Measurements from ENCODE around the gene TMTC3. TPM values are rescaled to one million over a fixed set of nuclear protein-coding genes. Genes with fewer than 3 reads are reported as not detected.
A peak's percentile ranks its signal among the peaks of the same experiment; 100 is the strongest.

The TMTC3 gene
- polyA plus RNA-seq, 1 of the 3 experiments (the other 2 are of a cell fraction) = 2.8 TPM

DNA sequence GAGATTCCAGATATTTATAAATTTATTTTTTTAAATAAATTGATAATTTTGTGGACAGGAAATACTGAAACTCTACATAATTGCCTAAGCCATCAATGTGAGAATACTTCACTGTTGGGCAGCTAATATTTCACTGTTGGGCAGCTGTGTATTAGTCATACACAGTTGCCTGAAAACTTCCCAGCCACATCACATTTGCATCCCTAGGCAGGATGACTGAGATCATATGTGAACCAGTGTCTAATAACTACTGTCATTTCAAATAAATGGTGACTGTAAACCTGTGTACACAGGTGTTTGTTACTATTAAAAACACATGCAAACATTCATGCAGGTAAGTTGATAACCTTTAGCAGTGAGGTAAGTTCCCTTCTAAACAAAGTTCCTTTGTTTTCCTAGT, 43.9 kb downstream of the TMTC3 start:
- peaks cover 26 to 37% of the 10 kb centered on the region in 2 experiments for H3K36me3 ChIP-seq (replicated peaks in 1 of 2; ENCODE audit: control insufficient read depth in 1 of 2, insufficient read depth in 2 of 2, low read length in 1 of 2)
- POLR2A ChIA-PET = no interaction called here
- no peaks in the 10 kb centered on the region for H4K20me1 ChIP-seq (ENCODE audit: insufficient read depth)
- no peak overlapping the region for H2AFZ ChIP-seq (ENCODE audit: low read depth)
- no peaks in the 10 kb centered on the region for H3K9me2 ChIP-seq
- peaks cover 17% of the 10 kb centered on the region for H3F3A ChIP-seq (replicated peaks; ENCODE audit: insufficient read depth)
- peak overlapping the region in 1 of 2 experiments; percentile 49; a peak in 2 of 4 replicates for H3K27ac ChIP-seq (ENCODE audit: low read depth in 2 of 2, low read length in 1 of 2)
- no peak overlapping the region for H3K4me2 ChIP-seq
- H3K4me1 ChIP-seq (ENCODE audit: control insufficient read depth in 1 of 2, insufficient read depth in 2 of 2, low read depth in 1 of 2, low read length in 1 of 2) = peaks cover 0 to 9% of the 10 kb centered on the region in 2 experiments; a peak in 1 of 4 replicates
- no peak overlapping the region for H3K4me3 ChIP-seq (ENCODE audit: low read depth in 2 of 2, low read length in 1 of 2)
- H3K79me2 ChIP-seq (ENCODE audit: insufficient read depth) = peaks cover 6% of the 10 kb centered on the region; the same call in 1 of the 2 replicates
- H3K27me3 ChIP-seq (ENCODE audit: insufficient read depth) = no peaks in the 10 kb centered on the region
- CTCF ChIA-PET = interaction anchor here (1.0 kb wide), 1 partner anchor 44 kb away, joined by 3 read pairs; the partner anchor contains the start of genes CEP290 and TMTC3
- DNase-seq = no peak
- no peak overlapping the region for H3K9ac ChIP-seq
- no peaks in the 10 kb centered on the region for H3K9me3 ChIP-seq
- TF ChIP-seq SMC3 (IDR thresholded peaks at IDR 0.05; ENCODE audit: low read depth, low read length) (no peak), TCF12 (IDR thresholded peaks at IDR 0.05) (peak; percentile 87), NRF1 (IDR thresholded peaks at IDR 0.05; ENCODE audit: low read depth, low read length) (no peak), EP300 (IDR thresholded peaks at IDR 0.05; ENCODE audit: borderline replicate concordance in 1 of 2, low read depth in 1 of 2, low read length in 1 of 2) (peak in 1 of 2 experiments; percentile 27; a peak in 1 of 4 replicates), RCOR1 (IDR thresholded peaks at IDR 0.05; ENCODE audit: low read length) (no peak), IRF3 (IDR thresholded peaks at IDR 0.05; ENCODE audit: low read depth, low read length) (no peak), CHD2 (IDR thresholded peaks at IDR 0.05; ENCODE audit: low read length, partially characterized antibody) (no peak), USF1 (IDR thresholded peaks at IDR 0.05; ENCODE audit: borderline replicate concordance, low read depth) (no peak), SIN3A (IDR thresholded peaks at IDR 0.05; ENCODE audit: borderline replicate concordance, low read depth, low read length) (no peak), FOXJ3 (CRISPR knock-in tag; IDR thresholded peaks at IDR 0.05) (no peak), TAF1 (IDR thresholded peaks at IDR 0.05; ENCODE audit: borderline replicate concordance, low read depth, low read length) (no peak), USF2 (IDR thresholded peaks at IDR 0.05; ENCODE audit: borderline replicate concordance, low read depth, low read length) (no peak), YY1 (IDR thresholded peaks at IDR 0.05; ENCODE audit: low read depth) (no peak), FOSL2 (IDR thresholded peaks at IDR 0.05; ENCODE audit: borderline replicate concordance, low read depth) (peak; percentile 71; the same call in 1 of the 2 replicates), FOXM1 (IDR thresholded peaks at IDR 0.05; ENCODE audit: low read depth) (no peak), RAD21 (IDR thresholded peaks at IDR 0.05; ENCODE audit: low read length) (no peak), POLR2AphosphoS5 (IDR thresholded peaks at IDR 0.05; ENCODE audit: low read depth, low read length) (no peak), NFIC (IDR thresholded peaks at IDR 0.05; ENCODE audit: borderline replicate concordance) (no peak), JUND (IDR thresholded peaks at IDR 0.05) (peak; percentile 73), GABPA (IDR thresholded peaks at IDR 0.05; ENCODE audit: low read depth) (no peak), RFX5 (IDR thresholded peaks at IDR 0.05; ENCODE audit: low read length) (no peak), ELF1 (IDR thresholded peaks at IDR 0.05) (no peak), RXRA (IDR thresholded peaks at IDR 0.05; ENCODE audit: borderline replicate concordance, low read depth) (no peak), GATA2 (CRISPR knock-in tag; IDR thresholded peaks at IDR 0.05) (no peak), MEF2A (IDR thresholded peaks at IDR 0.05; ENCODE audit: borderline replicate concordance, low read depth) (no peak), ZBTB33 (IDR thresholded peaks at IDR 0.05; ENCODE audit: borderline replicate concordance, low read depth) (no peak), EZH2phosphoT487 (IDR thresholded peaks at IDR 0.05; ENCODE audit: borderline replicate concordance, low read depth) (no peak), MXI1 (IDR thresholded peaks at IDR 0.05; ENCODE audit: low read depth, low read length) (no peak)
- TF ChIP-seq, protein P1, sequence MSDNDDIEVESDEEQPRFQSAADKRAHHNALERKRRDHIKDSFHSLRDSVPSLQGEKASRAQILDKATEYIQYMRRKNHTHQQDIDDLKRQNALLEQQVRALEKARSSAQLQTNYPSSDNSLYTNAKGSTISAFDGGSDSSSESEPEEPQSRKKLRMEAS (IDR thresholded peaks at IDR 0.05; ENCODE audit: low read depth) = peak; percentile 34; the same call in 1 of the 2 replicates
- TF ChIP-seq, protein P2, sequence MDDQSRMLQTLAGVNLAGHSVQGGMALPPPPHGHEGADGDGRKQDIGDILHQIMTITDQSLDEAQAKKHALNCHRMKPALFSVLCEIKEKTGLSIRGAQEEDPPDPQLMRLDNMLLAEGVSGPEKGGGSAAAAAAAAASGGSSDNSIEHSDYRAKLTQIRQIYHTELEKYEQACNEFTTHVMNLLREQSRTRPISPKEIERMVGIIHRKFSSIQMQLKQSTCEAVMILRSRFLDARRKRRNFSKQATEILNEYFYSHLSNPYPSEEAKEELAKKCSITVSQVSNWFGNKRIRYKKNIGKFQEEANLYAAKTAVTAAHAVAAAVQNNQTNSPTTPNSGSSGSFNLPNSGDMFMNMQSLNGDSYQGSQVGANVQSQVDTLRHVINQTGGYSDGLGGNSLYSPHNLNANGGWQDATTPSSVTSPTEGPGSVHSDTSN (IDR thresholded peaks at IDR 0.05) = peak; percentile 83

Data from SK-N-SH (cell line).